HepG2 (cell line): Measurements from ENCODE around the gene EXOC3L2. TPM values are rescaled to one million over a fixed set of nuclear protein-coding genes. Genes with fewer than 3 reads are reported as not detected.
A peak's percentile ranks its signal among the peaks of the same experiment; 100 is the strongest.

Experiments
- AKAP8 ChIP-seq: sonication (generic); formaldehyde crosslinking; IDR thresholded peaks from 2 replicates; pipeline ENCODE4 v1.5.1; 2020; ENCODE audit warnings: mild to moderate bottlenecking, missing genetic modification reagents
- CREB1 ChIP-seq, 2 experiments: fragments of 450-650 bp in 1 of 2; IDR thresholded peaks; 2 replicates each; pipeline ENCODE4 v1.6.1; 2016 to 2017; ENCODE audit warnings: control low read depth in 1 of 2, mild to moderate bottlenecking in 1 of 2, missing compliant biosample characterization in 1 of 2, missing genetic modification characterization in 1 of 2
- DNMT3B ChIP-seq: conservative IDR thresholded peaks from 2 replicates; pipeline ENCODE4 v1.6.1; 2016; ENCODE audit warnings: missing biosample characterization, control low read depth
- NPAS2 ChIP-seq: sonication (generic); formaldehyde crosslinking; IDR thresholded peaks from 2 replicates; pipeline ENCODE4 v1.8.0; 2022; ENCODE audit warnings: mild to moderate bottlenecking, missing genetic modification reagents, borderline replicate concordance
- U2AF1 ChIP-seq: fragments of 200-400 bp; formaldehyde crosslinking; optimal IDR thresholded peaks from 2 replicates; pipeline ENCODE3; 2017; ENCODE audit warnings: mild to moderate bottlenecking, low read depth, low read length
- polyA plus RNA-seq, 8 experiments: library from polyadenylated mRNA; depleted of rRNA in 3 of 8; stranded (reverse) in 7 of 8; unstranded in 1 of 8; fragments of >200 nt; fragmentation: Illumina TruSeq in 4 of 8; extraction: Trizol in 4 of 8; gene quantifications; 2 replicates each; pipeline versions ENCODE4 v1.2.1 to v1.2.3, GENCODE V29; 2011 to 2016; ENCODE audit warnings: low read depth in 4 of 8, missing spikeins in 1 of 8, mixed read lengths in 1 of 8; ENCODE audit not compliant: insufficient read depth in 1 of 8
- total RNA-seq, 5 experiments: library from RNA; depleted of rRNA; stranded (reverse); fragments of >200 nt; fragmentation: Illumina TruSeq; extraction: Trizol; gene quantifications; 2 replicates each; pipeline ENCODE4 v1.2.3, GENCODE V29; 2016; ENCODE audit warnings: low read depth in 1 of 5
- TF ChIP-seq, protein P1 (sequence below): sonication (generic); formaldehyde crosslinking; IDR thresholded peaks from 2 replicates; pipeline ENCODE4 v1.8.0; 2022; ENCODE audit warnings: missing genetic modification reagents, mild to moderate bottlenecking, borderline replicate concordance
- TF ChIP-seq, protein P2 (sequence below): sonication (generic); formaldehyde crosslinking; IDR thresholded peaks from 2 replicates; pipeline ENCODE4 v1.4.0; 2020; ENCODE audit warnings: low read depth, mild to moderate bottlenecking, missing genetic modification reagents
- TF ChIP-seq, protein P3 (sequence below): sonication (generic); formaldehyde crosslinking; IDR thresholded peaks from 2 replicates; pipeline ENCODE4 v1.8.0; 2022; ENCODE audit warnings: low read depth, missing genetic modification reagents

EXOC3L2 gene
- total and polyA plus RNA-seq, 2 of the 13 experiments (the other 11 are each of a cell fraction or from before 2014, with no cell fraction given), result 0.21 TPM; not detected in 1

DNA sequence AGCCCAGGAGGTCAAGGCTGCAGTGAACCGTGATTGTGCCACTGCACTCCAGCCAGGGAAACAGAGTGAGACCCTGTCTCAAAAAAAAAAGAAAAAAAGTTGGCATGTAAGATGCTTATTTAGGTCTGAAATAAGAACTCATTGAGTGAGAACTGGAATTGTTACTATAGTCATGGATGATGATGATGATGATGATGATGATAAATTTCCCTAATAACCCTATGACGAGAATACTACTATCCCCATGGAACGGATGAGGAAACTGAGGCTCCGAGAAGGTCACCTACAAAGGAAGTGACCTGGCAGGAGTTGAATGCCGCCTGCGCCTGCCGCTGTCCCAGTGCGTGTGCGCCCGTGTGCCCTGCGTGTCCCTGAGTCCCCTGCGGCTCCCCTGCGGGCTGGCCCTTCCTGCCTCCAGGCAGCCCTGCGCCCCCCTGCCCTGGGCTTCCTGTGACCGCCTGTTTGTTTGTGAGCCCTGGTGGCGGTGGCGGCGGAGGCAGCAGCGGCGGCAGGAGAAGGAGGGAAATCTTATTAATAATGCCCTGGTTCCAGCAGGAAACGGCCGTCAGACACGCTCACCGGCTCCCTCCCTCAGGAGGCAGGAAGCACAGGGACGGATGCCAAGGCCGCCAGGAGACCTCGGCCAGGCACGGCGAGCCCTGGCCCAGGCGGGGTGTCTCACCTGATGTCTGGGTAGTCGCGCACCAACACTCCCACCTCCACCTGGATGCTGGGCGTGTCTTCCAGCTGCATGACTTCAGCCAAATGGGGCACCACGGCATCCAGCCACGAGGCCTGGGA lies 29.6 kb downstream of the EXOC3L2 start (continued):
- TF ChIP-seq NPAS2 (CRISPR knock-in tag), result no peak
- TF ChIP-seq, protein P1, sequence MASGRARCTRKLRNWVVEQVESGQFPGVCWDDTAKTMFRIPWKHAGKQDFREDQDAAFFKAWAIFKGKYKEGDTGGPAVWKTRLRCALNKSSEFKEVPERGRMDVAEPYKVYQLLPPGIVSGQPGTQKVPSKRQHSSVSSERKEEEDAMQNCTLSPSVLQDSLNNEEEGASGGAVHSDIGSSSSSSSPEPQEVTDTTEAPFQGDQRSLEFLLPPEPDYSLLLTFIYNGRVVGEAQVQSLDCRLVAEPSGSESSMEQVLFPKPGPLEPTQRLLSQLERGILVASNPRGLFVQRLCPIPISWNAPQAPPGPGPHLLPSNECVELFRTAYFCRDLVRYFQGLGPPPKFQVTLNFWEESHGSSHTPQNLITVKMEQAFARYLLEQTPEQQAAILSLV (CRISPR knock-in tag), result no peak
- TF ChIP-seq, protein P2, sequence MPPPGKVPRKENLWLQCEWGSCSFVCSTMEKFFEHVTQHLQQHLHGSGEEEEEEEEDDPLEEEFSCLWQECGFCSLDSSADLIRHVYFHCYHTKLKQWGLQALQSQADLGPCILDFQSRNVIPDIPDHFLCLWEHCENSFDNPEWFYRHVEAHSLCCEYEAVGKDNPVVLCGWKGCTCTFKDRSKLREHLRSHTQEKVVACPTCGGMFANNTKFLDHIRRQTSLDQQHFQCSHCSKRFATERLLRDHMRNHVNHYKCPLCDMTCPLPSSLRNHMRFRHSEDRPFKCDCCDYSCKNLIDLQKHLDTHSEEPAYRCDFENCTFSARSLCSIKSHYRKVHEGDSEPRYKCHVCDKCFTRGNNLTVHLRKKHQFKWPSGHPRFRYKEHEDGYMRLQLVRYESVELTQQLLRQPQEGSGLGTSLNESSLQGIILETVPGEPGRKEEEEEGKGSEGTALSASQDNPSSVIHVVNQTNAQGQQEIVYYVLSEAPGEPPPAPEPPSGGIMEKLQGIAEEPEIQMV (CRISPR knock-in tag), result no peak
- no peak for TF ChIP-seq AKAP8 (CRISPR knock-in tag)
- no peak for TF ChIP-seq U2AF1
- peak; percentile 81 for TF ChIP-seq CREB1 (IDR thresholded peaks at IDR 0.05)
- TF ChIP-seq CREB1 (CRISPR knock-in tag; IDR thresholded peaks at IDR 0.05), result no peak
- no peak for TF ChIP-seq DNMT3B (CRISPR knock-in tag)
- TF ChIP-seq, protein P3, sequence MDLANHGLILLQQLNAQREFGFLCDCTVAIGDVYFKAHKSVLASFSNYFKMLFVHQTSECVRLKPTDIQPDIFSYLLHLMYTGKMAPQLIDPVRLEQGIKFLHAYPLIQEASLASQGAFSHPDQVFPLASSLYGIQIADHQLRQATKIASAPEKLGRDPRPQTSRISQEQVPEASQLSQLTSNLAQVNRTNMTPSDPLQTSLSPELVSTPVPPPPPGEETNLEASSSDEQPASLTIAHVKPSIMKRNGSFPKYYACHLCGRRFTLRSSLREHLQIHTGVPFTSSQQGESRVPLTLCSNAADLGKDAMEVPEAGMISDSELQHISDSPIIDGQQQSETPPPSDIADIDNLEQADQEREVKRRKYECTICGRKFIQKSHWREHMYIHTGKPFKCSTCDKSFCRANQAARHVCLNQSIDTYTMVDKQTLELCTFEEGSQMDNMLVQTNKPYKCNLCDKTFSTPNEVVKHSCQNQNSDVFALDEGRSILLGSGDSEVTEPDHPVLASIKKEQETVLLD (CRISPR knock-in tag), result no peak
